ENCODE measurements around the gene IL25. TPM values are rescaled to one million over a fixed set of nuclear protein-coding genes. Genes with fewer than 3 reads are reported as not detected.

Gene IL25
- total RNA-seq, 1 donor, result not detected

DNA sequence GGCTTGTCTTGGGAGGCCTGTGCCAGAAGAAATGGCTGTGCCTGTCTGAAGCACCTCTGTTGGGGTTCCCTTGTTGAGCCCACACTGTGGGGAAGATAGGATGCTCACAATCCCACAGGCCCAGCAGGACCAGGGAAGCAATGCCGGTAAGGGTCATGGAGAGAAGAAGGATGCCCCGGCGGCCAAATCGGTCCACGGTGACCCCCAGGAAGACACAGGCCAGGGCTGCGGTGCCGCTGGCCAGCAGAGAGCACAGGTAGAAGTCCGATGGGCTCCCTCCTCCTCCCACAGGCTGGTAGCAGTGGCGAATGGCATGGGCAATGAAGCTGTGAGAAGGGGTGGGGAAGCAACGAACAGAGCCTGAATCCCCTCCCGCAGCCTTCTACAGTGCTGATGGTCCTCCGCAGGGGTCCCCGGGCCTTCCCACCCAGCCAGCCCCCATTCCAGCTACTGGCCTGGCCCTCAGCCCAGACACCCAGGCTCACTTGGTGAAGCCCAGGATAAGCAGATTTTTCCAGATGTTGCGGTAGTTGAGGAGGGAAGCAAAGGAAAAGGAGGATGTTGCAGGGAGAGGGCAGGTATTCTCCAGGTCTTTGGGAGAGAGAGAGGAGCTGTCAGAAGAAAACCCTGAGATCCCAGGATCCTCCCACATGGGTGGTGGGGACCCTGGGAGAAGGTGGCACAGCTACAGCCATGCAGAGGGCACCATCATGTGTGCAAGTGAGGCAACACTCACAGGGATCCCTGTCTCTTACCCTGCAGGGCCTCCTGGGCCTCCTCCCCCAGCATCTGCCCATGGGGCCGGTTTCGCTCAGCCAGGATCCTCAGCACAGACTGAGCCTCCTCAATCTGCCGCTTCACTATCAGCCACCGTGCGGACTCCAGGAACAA lies 25.0 kb upstream of the IL25 start:
- Histone ChIP-seq H3K9me3 (ENCODE audit: low read depth, low read length) (no peaks in the 10 kb centered on the region), H3K4me1 (ENCODE audit: insufficient read depth, low read length) (peaks cover 4% of the 10 kb centered on the region), H2AFZ (ENCODE audit: low read length) (no peak overlapping the region), H3K4me3 (ENCODE audit: insufficient read depth, low read length) (no peak overlapping the region), H3K27me3 (ENCODE audit: insufficient read depth, low read length) (no peaks in the 10 kb centered on the region), H3K27ac (ENCODE audit: low read depth, low read length) (no peak overlapping the region), H3K4me2 (ENCODE audit: insufficient read depth, low read length) (no peak overlapping the region), H3K36me3 (ENCODE audit: insufficient read depth, low read length) (no peaks in the 10 kb centered on the region), H4K20me1 (ENCODE audit: insufficient read depth, low read length) (peaks cover 5% of the 10 kb centered on the region), H3K79me2 (ENCODE audit: insufficient read depth, low read length) (no peaks in the 10 kb centered on the region)
- TF ChIP-seq, protein P1, sequence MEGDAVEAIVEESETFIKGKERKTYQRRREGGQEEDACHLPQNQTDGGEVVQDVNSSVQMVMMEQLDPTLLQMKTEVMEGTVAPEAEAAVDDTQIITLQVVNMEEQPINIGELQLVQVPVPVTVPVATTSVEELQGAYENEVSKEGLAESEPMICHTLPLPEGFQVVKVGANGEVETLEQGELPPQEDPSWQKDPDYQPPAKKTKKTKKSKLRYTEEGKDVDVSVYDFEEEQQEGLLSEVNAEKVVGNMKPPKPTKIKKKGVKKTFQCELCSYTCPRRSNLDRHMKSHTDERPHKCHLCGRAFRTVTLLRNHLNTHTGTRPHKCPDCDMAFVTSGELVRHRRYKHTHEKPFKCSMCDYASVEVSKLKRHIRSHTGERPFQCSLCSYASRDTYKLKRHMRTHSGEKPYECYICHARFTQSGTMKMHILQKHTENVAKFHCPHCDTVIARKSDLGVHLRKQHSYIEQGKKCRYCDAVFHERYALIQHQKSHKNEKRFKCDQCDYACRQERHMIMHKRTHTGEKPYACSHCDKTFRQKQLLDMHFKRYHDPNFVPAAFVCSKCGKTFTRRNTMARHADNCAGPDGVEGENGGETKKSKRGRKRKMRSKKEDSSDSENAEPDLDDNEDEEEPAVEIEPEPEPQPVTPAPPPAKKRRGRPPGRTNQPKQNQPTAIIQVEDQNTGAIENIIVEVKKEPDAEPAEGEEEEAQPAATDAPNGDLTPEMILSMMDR (IDR thresholded peaks at IDR 0.05; ENCODE audit: extremely low read depth, low read depth, low read length), result no peak
- peak; percentile 50 for DNase-seq (ENCODE audit: insufficient read length, low spot score, missing footprints)

DNA sequence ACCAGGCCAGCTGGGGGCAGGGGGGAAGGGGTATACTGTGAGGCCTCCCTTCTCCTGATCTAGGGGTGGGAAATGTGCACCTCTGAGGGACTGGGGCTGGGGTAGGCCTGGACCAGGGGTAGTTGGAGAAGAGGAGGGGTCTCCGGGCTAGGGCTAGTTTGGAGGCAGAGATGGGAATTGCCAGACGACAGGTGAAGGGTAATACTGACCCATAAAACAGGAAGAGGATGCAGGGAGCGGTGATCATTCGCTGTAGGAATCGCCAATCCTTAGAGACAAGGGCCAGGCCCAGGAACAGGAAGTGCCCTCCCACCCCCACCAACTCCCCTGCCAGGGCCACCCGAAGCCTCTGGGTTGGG lies 24.3 kb upstream of the IL25 start:
- Histone ChIP-seq H3K9me3 (ENCODE audit: low read depth, low read length) (no peaks in the 10 kb centered on the region), H3K4me3 (ENCODE audit: insufficient read depth, low read length) (no peak overlapping the region), H4K20me1 (ENCODE audit: insufficient read depth, low read length) (peaks cover 5% of the 10 kb centered on the region), H3K79me2 (ENCODE audit: insufficient read depth, low read length) (no peaks in the 10 kb centered on the region), H3K36me3 (ENCODE audit: insufficient read depth, low read length) (no peaks in the 10 kb centered on the region), H3K27ac (ENCODE audit: low read depth, low read length) (no peak overlapping the region), H3K4me2 (ENCODE audit: insufficient read depth, low read length) (no peak overlapping the region), H2AFZ (ENCODE audit: low read length) (no peak overlapping the region), H3K27me3 (ENCODE audit: insufficient read depth, low read length) (no peaks in the 10 kb centered on the region), H3K4me1 (ENCODE audit: insufficient read depth, low read length) (peaks cover 7% of the 10 kb centered on the region)
- peak; percentile 63 for DNase-seq (ENCODE audit: insufficient read length, low spot score, missing footprints)
- TF ChIP-seq, protein P1 (IDR thresholded peaks at IDR 0.05; ENCODE audit: extremely low read depth, low read depth, low read length), result no peak

DNA sequence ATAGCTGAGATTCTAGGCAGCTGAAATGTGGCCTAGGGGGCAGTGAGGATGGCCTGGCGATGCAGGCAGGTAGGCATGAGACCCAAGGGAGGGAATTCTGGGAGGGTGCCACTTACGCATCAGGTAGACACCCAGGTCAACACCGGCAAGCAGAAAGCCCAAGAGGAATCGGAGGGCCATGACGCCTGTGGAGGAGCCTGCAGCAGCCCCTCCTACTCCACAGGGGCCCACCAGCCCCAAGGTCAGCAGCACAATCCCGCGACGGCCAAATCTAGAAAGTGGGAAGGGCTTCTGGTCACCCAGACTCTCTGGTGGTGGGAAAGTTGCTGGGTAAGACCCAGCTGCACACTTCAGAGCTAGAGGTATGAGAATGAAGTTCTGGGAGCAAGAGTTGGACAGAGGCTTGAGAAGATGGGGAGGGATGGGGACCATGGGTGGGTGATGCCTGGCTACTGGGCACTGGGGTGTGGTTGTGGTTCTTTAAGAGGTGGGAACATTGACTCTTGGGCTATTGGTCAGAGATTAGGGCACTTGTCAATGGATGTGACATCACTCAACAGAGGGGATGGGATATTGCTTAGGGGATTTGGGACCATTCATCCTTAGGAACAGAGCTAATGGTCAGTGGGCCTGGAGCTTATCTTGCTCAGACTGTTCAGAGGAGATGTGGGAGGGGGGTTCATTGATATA lies 23.3 kb upstream of the IL25 start:
- H3K27me3 ChIP-seq (ENCODE audit: insufficient read depth, low read length), result no peaks in the 10 kb centered on the region
- no peak overlapping the region for H3K4me3 ChIP-seq (ENCODE audit: insufficient read depth, low read length)
- peaks cover 7% of the 10 kb centered on the region for H3K4me1 ChIP-seq (ENCODE audit: insufficient read depth, low read length)
- no peak overlapping the region for H3K27ac ChIP-seq (ENCODE audit: low read depth, low read length)
- H3K4me2 ChIP-seq (ENCODE audit: insufficient read depth, low read length), result no peak overlapping the region
- TF ChIP-seq, protein P1 (IDR thresholded peaks at IDR 0.05; ENCODE audit: extremely low read depth, low read depth, low read length), result no peak
- peak; percentile 74 for DNase-seq (ENCODE audit: insufficient read length, low spot score, missing footprints)
- no peaks in the 10 kb centered on the region for H3K79me2 ChIP-seq (ENCODE audit: insufficient read depth, low read length)
- H3K36me3 ChIP-seq (ENCODE audit: insufficient read depth, low read length), result no peaks in the 10 kb centered on the region
- H2AFZ ChIP-seq (ENCODE audit: low read length), result no peak overlapping the region
- peaks cover 5% of the 10 kb centered on the region for H4K20me1 ChIP-seq (ENCODE audit: insufficient read depth, low read length)
- H3K9me3 ChIP-seq (ENCODE audit: low read depth, low read length), result no peaks in the 10 kb centered on the region

All from osteoblast (primary cell).